PC-3 (cell line): ENCODE measurements around the gene HECW1.

Source experiments
- CTCF ChIP-seq: fragments of 300-600 bp; sonication (generic); conservative IDR thresholded peaks from 2 replicates; pipeline ENCODE4 v1.5.1; 2017; ENCODE audit warnings: antibody characterized with exemption, low read depth, mild to moderate bottlenecking, low read length
- EZH2phosphoT487 ChIP-seq: fragments of 300-600 bp; sonication (generic); IDR thresholded peaks from 2 replicates; pipeline ENCODE4 v1.6.1; 2018; ENCODE audit warnings: mild to moderate bottlenecking, antibody characterized with exemption, low read length, borderline replicate concordance

GRCh38 chr7:43220250-43220649 is 107.8 kb downstream of the HECW1 start:
- TF ChIP-seq CTCF (no peak), EZH2phosphoT487 (no peak)
